Fibroblast of mammary gland (primary cell): ENCODE results near the gene ZNF280B.

ENCODE experiments used
- DNase-seq: peaks from one replicate; pipeline ENCODE4 v3.0.0-alpha.2; 2010; ENCODE audit warnings: low read depth
- H3K4me3 ChIP-seq: 2 replicates; pipeline ENCODE4 v1.5.1; 2011; ENCODE audit warnings: low read depth, mild to moderate bottlenecking, low read length, moderate library complexity; ENCODE audit not compliant: control insufficient read depth
- TF ChIP-seq, protein P1 (sequence below): conservative IDR thresholded peaks from 2 replicates; pipeline ENCODE4 v1.5.1; 2011; ENCODE audit warnings: low read depth, low read length, inconsistent platforms; ENCODE audit not compliant: control insufficient read depth, insufficient read depth

ZNF280B gene

DNA sequence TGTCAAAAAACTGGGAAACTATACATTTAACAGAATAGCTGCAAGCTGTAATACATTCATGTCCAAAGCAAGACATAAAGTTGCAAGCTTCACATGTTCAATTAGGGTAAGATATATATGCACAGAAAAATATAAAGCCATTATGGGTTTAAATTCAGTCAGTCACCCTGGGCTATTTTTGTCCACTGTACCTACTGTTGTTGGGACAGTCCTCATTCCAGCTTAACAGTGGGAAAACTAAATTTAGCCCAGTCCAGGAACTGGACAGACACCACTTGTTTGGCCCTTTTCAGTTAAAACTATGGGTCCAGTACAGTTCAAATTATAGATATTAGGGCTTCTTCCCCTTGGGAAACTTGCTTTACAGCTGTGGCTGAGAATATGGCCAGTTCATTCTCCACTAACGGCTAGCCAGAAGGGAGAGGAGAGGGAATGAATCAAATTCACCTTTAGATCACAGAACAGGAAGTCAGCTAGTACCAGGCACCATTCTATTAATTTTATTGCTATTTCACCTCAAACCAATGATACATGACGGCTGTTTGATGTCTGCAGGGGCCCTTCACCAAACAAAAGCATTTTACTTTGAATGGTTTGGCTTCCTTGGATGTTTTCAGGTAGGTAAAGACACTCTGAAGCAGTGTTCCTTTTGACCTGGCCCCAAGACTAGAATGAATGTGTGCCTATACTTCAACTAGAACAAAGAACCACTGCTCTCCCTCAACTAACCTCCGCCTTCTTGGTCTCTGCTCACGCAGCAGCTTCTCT, 22.2 kb downstream of the ZNF280B start:
- DNase-seq, result no peak
- no peak overlapping the region for H3K4me3 ChIP-seq
- TF ChIP-seq, protein P1, sequence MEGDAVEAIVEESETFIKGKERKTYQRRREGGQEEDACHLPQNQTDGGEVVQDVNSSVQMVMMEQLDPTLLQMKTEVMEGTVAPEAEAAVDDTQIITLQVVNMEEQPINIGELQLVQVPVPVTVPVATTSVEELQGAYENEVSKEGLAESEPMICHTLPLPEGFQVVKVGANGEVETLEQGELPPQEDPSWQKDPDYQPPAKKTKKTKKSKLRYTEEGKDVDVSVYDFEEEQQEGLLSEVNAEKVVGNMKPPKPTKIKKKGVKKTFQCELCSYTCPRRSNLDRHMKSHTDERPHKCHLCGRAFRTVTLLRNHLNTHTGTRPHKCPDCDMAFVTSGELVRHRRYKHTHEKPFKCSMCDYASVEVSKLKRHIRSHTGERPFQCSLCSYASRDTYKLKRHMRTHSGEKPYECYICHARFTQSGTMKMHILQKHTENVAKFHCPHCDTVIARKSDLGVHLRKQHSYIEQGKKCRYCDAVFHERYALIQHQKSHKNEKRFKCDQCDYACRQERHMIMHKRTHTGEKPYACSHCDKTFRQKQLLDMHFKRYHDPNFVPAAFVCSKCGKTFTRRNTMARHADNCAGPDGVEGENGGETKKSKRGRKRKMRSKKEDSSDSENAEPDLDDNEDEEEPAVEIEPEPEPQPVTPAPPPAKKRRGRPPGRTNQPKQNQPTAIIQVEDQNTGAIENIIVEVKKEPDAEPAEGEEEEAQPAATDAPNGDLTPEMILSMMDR, result no peak

DNA sequence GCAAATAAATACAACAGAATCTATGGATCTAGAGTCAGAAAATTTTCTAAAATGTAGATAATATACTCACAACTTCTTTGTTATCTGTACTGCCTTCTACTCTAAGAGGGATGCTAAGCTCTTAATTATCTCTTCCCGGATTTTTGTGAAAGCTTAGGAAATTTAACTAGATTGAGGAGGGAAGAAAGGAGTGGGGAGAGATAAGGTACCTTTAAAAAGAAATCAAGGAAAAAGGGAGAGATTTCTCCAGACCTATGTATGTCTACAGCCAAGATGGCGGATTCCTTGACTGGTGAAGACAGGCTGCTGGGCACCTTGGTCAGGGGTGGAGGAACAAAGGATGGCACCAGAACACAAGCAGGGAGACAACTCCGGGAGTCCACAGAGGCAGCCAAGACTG, 23.0 kb downstream of the ZNF280B start:
- no peak for DNase-seq
- no peak overlapping the region for H3K4me3 ChIP-seq
- TF ChIP-seq, protein P1, result no peak

DNA sequence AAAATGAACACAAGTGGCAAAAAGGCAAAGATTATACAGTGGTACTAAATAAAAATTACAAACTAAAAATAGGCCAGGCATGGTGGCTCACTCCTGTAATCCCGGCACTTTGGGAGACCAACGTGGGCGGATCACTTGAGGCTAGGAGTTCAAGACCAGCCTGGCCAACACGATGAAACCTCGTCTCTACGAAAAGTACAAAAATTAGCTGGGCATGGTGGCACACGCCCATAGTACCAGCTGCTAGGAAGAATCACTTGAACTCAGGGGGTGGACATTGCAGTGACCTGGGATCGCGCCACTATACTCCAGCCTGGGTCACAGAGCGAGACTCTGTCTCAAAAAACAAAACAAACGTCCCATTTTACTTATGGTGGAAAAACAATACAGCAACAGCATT, 24.5 kb downstream of the ZNF280B start:
- no peak for DNase-seq
- TF ChIP-seq, protein P1, result no peak
- no peak overlapping the region for H3K4me3 ChIP-seq

DNA sequence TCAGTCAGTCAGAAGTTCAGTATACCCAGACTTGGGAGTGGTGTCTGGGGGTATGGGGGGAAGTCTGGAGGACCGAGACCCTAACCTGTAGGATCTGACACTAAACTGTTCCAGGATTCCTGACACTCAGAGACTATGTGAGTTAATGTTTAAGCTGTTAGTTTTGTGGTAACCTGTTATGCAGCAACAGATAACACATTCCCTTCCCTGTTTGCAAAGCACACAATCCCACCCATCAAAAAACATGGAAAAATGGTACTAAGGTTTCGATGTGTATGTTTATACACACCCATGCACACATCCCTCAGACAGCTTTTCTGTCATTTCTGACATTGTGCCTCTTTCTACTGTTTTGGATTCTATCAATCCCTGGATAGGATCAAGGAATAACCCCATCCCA, 27.6 kb downstream of the ZNF280B start:
- TF ChIP-seq, protein P1, result no peak
- H3K4me3 ChIP-seq, result no peak overlapping the region
- no peak for DNase-seq

DNA sequence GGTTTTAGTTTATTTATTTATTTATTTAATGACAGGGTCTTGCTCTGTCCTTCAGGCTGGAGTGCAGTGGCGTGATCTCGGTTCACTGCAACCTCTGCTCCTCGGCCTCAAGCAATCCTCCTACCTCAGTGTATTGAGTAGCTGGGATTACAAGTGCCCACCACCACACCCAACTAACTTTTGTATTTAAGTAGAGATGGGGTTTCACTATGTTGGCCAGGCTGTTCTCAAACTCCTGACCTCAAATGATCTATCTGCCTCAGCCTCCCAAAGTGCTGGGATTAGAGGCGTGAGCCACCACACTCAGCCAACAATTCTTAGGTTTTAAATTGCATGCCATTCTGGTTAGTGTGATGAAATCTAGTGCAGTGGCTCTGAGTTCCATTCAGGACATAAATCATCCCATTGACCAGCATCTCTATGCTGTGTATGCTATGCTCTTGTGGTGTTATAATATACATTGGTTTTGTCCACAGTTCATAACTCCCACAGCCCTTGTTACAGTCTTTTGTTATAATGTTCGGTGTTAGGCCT, 28.5 kb downstream of the ZNF280B start:
- TF ChIP-seq, protein P1, result no peak
- peak; percentile 47 for DNase-seq
- H3K4me3 ChIP-seq, result no peak overlapping the region

DNA sequence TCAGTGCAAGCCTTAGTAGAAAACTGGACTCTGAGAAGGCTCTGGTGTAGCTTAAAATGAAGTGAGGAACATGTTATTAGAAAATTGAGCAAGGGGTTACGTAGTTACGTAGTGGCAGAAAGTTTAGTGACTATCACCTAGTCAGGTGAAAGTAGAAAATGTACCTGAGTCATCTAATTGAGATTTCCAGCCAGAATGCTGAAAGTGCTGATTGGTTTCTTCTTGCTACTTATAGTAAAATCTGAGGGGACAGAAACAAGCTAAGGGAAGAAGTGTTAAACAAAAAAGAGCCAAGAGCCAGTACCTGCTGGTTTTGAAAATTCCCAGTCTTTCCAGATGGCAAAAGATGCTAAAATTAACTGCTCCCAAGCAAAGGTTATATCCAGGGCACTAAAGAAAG, 29.4 kb downstream of the ZNF280B start:
- no peak for DNase-seq
- no peak overlapping the region for H3K4me3 ChIP-seq
- TF ChIP-seq, protein P1, result no peak
